Osteoblast (primary cell): Measurements from ENCODE around the gene CNOT6L. TPM values are rescaled to one million over a fixed set of nuclear protein-coding genes. Genes with fewer than 3 reads are reported as not detected.
A peak's percentile ranks its signal among the peaks of the same experiment; 100 is the strongest.

ENCODE experiments used
- DNase-seq: peaks from one replicate; pipeline ENCODE4 v3.0.0; 2011; ENCODE audit warnings: low spot score, mixed read lengths; ENCODE audit not compliant: insufficient read length; ENCODE audit errors: missing footprints
- H2AFZ ChIP-seq: 2 replicates; pipeline ENCODE4 v1.6.0; 2011; ENCODE audit warnings: mild to moderate bottlenecking, low read length
- H3K27ac ChIP-seq: 2 replicates; pipeline ENCODE4 v1.5.1; 2011; ENCODE audit warnings: mild to moderate bottlenecking, low read depth, low read length, moderate library complexity
- H3K27me3 ChIP-seq: 2 replicates; pipeline ENCODE4 v1.6.0; 2012; ENCODE audit warnings: mild to moderate bottlenecking, control low read depth, inconsistent platforms, low read length, moderate library complexity; ENCODE audit not compliant: insufficient read depth
- H3K36me3 ChIP-seq: 2 replicates; pipeline ENCODE4 v1.5.1; 2011; ENCODE audit warnings: mild to moderate bottlenecking, low read length, control low read depth, moderate library complexity; ENCODE audit not compliant: insufficient read depth
- H3K4me1 ChIP-seq: 2 replicates; pipeline ENCODE4 v1.5.1; 2011; ENCODE audit warnings: mild to moderate bottlenecking, low read length, control low read depth, moderate library complexity; ENCODE audit not compliant: insufficient read depth
- H3K4me2 ChIP-seq: 2 replicates; pipeline ENCODE4 v1.6.0; 2011; ENCODE audit warnings: mild to moderate bottlenecking, low read length; ENCODE audit not compliant: insufficient read depth
- H3K4me3 ChIP-seq: fragments of 200-600 bp; sonication (generic); 3 replicates; pipeline ENCODE4 v1.5.1; 2012; ENCODE audit warnings: mild to moderate bottlenecking, low read length, inconsistent platforms; ENCODE audit not compliant: insufficient read depth
- H3K79me2 ChIP-seq: 2 replicates; pipeline ENCODE4 v1.6.0; 2012; ENCODE audit warnings: mild to moderate bottlenecking, low read length, control low read depth, inconsistent platforms; ENCODE audit not compliant: insufficient read depth
- H3K9me3 ChIP-seq: 2 replicates; pipeline ENCODE4 v1.5.1; 2011; ENCODE audit warnings: low read depth, low read length, control low read depth
- H4K20me1 ChIP-seq: 2 replicates; pipeline ENCODE4 v1.6.0; 2012; ENCODE audit warnings: mild to moderate bottlenecking, low read length, control low read depth; ENCODE audit not compliant: insufficient read depth
- total RNA-seq: library from RNA; depleted of rRNA; stranded (reverse); fragments of >200 nt; gene quantifications from 2 replicates; pipeline ENCODE4 v1.2.3, GENCODE V29; 2012
- TF ChIP-seq, protein P1 (sequence below): IDR thresholded peaks from 2 replicates; pipeline ENCODE4 v1.5.1; 2011; ENCODE audit warnings: mild to moderate bottlenecking, low read depth, low read length, moderate library complexity; ENCODE audit errors: extremely low read depth

CNOT6L gene
- total RNA-seq, 1 donor, result 15.2 TPM

DNA sequence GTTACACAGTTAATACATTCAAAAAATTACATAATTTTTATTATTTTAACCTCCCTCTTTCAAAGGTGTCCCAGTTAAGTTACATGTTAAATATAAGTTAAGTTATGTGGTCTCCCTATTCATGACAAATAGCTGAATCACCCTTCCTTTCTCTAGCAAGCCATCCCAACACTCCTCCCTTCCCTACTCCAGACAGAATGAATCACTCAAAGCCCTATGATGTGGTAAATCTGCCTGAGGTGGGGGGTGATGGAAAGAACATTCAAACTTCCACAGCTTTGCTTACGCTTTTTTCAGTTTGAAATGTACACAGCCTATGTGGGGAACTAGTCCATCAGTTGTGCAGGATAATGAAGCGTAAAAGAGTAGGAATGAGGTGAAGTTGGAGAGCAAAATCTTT lies 123.4 kb downstream of the CNOT6L start:
- Histone ChIP-seq H3K27me3 (no peaks in the 10 kb centered on the region), H3K4me3 (no peak overlapping the region), H3K4me1 (peaks cover 23% of the 10 kb centered on the region), H3K79me2 (no peaks in the 10 kb centered on the region), H3K27ac (no peak overlapping the region), H3K4me2 (peak overlapping the region; percentile 63), H3K9me3 (no peaks in the 10 kb centered on the region), H4K20me1 (no peaks in the 10 kb centered on the region), H3K36me3 (no peaks in the 10 kb centered on the region), H2AFZ (no peak overlapping the region)
- DNase-seq, result peak; percentile 87
- TF ChIP-seq, protein P1, sequence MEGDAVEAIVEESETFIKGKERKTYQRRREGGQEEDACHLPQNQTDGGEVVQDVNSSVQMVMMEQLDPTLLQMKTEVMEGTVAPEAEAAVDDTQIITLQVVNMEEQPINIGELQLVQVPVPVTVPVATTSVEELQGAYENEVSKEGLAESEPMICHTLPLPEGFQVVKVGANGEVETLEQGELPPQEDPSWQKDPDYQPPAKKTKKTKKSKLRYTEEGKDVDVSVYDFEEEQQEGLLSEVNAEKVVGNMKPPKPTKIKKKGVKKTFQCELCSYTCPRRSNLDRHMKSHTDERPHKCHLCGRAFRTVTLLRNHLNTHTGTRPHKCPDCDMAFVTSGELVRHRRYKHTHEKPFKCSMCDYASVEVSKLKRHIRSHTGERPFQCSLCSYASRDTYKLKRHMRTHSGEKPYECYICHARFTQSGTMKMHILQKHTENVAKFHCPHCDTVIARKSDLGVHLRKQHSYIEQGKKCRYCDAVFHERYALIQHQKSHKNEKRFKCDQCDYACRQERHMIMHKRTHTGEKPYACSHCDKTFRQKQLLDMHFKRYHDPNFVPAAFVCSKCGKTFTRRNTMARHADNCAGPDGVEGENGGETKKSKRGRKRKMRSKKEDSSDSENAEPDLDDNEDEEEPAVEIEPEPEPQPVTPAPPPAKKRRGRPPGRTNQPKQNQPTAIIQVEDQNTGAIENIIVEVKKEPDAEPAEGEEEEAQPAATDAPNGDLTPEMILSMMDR, result no peak

DNA sequence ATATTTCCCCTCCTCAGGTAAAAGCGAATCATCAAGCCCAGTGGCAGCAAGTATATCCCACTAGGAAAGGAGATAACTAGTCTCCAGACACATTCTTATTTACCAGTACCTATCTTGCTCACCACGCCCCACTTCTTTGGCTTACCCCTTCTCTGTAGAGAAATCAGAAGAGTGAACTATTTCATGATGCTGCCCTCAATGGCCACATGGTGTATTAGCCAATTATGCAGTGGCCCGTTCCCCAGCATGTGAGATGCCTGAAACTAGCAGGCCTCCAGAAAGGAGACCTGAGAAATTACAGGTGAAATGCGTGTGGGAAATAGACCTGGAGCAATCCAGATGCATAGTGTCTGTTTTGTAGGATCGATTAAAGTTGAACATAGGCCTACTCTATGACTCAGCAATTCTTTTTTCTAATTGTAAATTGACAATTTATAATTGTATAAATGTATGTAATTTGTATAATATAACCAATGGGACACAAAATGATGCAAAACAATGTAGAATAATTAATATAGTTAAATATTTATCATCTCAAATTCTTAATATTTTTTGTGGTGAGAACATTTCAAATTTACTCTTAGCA lies 126.2 kb downstream of the CNOT6L start:
- Histone ChIP-seq H4K20me1 (no peaks in the 10 kb centered on the region), H3K27me3 (peaks cover 7% of the 10 kb centered on the region), H3K9me3 (no peaks in the 10 kb centered on the region), H3K4me3 (no peak overlapping the region), H3K27ac (no peak overlapping the region), H3K4me2 (no peak overlapping the region), H3K79me2 (no peaks in the 10 kb centered on the region), H3K36me3 (no peaks in the 10 kb centered on the region), H2AFZ (no peak overlapping the region), H3K4me1 (peaks cover 12% of the 10 kb centered on the region)
- TF ChIP-seq, protein P1, result no peak
- no peak for DNase-seq

DNA sequence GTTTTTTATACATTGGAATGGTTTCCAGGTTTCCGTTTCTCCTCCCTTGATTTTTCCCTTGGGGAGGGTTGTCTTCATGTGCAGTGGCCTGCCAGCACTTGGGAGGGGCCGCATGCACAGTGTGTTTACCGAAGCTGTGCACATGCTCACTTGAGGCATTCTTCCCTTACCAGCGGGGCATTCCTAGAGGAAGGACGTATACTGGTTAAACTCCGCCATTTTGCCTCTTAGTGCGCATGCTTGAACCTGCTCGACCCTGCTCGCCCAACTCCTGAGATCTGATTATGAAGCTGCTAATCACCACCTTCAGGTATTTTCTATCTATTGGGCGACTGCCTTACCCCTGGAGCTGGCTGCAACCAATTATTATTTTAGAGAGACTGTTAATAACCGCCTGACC lies 137.4 kb downstream of the CNOT6L start:
- Histone ChIP-seq H3K4me2 (no peak overlapping the region), H2AFZ (no peak overlapping the region), H3K4me1 (no peaks in the 10 kb centered on the region), H4K20me1 (no peaks in the 10 kb centered on the region), H3K9me3 (no peaks in the 10 kb centered on the region), H3K36me3 (no peaks in the 10 kb centered on the region), H3K79me2 (no peaks in the 10 kb centered on the region), H3K27ac (no peak overlapping the region), H3K27me3 (no peaks in the 10 kb centered on the region), H3K4me3 (no peak overlapping the region)
- TF ChIP-seq, protein P1, result no peak
- no peak for DNase-seq

DNA sequence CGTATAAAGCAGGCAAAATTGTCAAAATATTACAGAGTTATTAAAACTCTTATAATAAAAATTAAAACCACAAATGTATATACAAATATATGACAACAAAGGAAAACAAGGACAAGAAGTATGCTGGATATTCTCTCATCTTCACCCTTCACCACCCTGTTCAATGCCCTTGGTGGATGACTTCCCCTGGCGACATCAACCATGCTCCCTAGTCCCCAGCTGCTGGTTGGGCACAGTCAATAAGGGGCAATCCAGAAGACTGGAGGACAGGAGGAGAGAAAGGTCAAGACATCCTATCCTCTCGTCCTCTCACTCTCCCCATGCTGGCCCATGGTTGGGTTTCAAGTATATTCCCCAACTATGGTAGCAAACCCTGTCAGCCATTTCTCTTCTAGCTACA lies 142.3 kb downstream of the CNOT6L start:
- no peaks in the 10 kb centered on the region for H3K9me3 ChIP-seq
- H3K36me3 ChIP-seq, result no peaks in the 10 kb centered on the region
- no peak overlapping the region for H3K4me3 ChIP-seq
- no peak overlapping the region for H3K27ac ChIP-seq
- H3K27me3 ChIP-seq, result peaks cover 2% of the 10 kb centered on the region
- no peak overlapping the region for H3K4me2 ChIP-seq
- TF ChIP-seq, protein P1, result no peak
- no peaks in the 10 kb centered on the region for H3K79me2 ChIP-seq
- no peaks in the 10 kb centered on the region for H3K4me1 ChIP-seq
- no peak overlapping the region for H2AFZ ChIP-seq
- no peak for DNase-seq
- H4K20me1 ChIP-seq, result no peaks in the 10 kb centered on the region
